Stimulated activated effector memory CD8-positive, alpha-beta T cell treated with anti-CD3 and anti-CD28 coated beads, Interleukin-12 subunit alpha, Interleukin-12 subunit beta, amount 100 ng/mL, for 72 hours (primary cell): ENCODE data around the gene TOGARAM2.
A peak's percentile ranks its signal among the peaks of the same experiment; 100 is the strongest.

Source experiments
- ATAC-seq: fragments of 150-1000 bp; cut with Tn5 transposase; 2 replicates; pipeline ENCODE4 v1.10.0; 2021
- DNase-seq, 2 donors: peaks; one replicate each; pipeline ENCODE4 v3.0.0; 2021 to 2022; ENCODE audit warnings: low spot score in 2 of 2
- H3K27ac Mint-ChIP-seq: one replicate; pipeline ENCODE4 v1.8.0; 2022; ENCODE audit warnings: mild to moderate bottlenecking, mixed read lengths
- H3K36me3 Mint-ChIP-seq: one replicate; pipeline ENCODE4 v1.8.0; 2022; ENCODE audit warnings: mild to moderate bottlenecking, mixed read lengths
- H3K4me1 Mint-ChIP-seq: one replicate; pipeline ENCODE4 v1.8.0; 2022; ENCODE audit warnings: mixed read lengths
- H3K4me3 Mint-ChIP-seq: one replicate; pipeline ENCODE4 v1.8.0; 2022; ENCODE audit warnings: mild to moderate bottlenecking, mixed read lengths
- H3K9me3 Mint-ChIP-seq: one replicate; pipeline ENCODE4 v1.8.0; 2022; ENCODE audit warnings: mixed read lengths

TOGARAM2 gene

DNA sequence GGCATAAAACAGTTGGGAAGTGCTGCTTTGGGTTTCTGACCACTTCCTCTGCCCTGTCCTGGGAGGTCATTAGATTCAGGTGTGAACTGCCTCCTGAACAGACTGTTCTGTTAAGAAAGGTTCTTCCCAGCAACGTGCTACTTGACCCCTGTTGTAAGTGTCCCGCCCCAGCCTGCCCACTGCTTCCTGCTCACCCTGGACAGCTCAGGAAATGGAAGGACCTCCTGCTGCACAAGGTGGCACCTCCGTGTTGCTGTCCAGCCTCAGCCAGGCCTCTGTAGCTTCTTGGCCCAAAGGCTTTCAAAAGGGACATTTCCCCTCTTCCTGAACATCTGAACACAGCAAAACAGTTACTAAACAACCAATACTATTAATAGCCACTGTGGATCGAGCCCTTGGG lies 5.3 kb downstream of the TOGARAM2 start:
- Mint-ChIP-seq H3K4me1 (peaks cover 12% of the 10 kb centered on the region), H3K4me3 (no peak overlapping the region), H3K36me3 (no peaks in the 10 kb centered on the region), H3K9me3 (no peaks in the 10 kb centered on the region), H3K27ac (peak overlapping the region; percentile 48)
- DNase-seq (no peak), ATAC-seq (no peak)

DNA sequence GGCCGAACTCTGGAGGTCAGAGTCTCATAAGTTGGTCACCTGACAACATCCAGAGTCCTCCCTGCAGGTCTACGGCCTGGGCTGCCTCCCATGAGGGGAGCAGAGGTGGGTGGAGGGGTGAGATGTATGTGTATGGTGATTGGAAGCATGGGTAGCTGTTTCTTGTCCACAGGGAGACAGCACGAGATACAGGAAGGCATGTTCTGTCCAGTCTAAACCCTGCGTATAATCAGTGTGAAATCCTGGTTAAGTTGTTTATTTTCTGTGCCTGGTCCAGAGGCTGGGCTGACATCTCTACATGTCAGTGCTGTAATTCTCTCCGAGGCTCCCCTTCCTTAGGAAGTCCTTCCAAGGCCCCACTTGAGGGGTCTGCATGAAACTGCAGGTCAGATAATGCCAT lies 8.9 kb downstream of the TOGARAM2 start:
- no peaks in the 10 kb centered on the region for H3K36me3 Mint-ChIP-seq
- H3K4me1 Mint-ChIP-seq, result peaks cover 12% of the 10 kb centered on the region
- ATAC-seq, result no peak
- H3K27ac Mint-ChIP-seq, result peak overlapping the region; percentile 48
- H3K9me3 Mint-ChIP-seq, result no peaks in the 10 kb centered on the region
- DNase-seq, result no peak
- H3K4me3 Mint-ChIP-seq, result no peak overlapping the region

DNA sequence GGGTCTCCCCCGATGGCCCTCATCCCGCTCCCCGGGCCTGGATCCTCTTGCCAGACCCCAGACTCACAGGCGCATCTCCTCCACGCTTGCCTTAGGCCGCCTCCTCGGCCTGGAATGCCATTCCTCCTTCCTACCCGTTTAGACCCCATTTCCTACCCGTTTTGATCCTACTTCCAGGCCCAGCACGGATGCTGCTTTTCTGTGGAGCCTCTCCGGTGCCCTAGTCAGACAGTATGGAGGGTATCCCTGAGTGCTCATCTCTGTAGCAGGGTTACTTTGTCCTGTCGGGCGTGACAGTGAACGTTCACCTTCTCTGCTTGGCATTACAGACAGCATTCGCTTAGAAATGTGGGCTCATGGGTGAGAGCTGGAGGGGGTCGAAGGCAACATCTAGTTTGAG lies 9.3 kb downstream of the TOGARAM2 start:
- peak overlapping the region; percentile 48 for H3K27ac Mint-ChIP-seq
- H3K4me3 Mint-ChIP-seq, result no peak overlapping the region
- no peaks in the 10 kb centered on the region for H3K36me3 Mint-ChIP-seq
- no peak for DNase-seq
- no peak for ATAC-seq
- peaks cover 12% of the 10 kb centered on the region for H3K4me1 Mint-ChIP-seq
- no peaks in the 10 kb centered on the region for H3K9me3 Mint-ChIP-seq

DNA sequence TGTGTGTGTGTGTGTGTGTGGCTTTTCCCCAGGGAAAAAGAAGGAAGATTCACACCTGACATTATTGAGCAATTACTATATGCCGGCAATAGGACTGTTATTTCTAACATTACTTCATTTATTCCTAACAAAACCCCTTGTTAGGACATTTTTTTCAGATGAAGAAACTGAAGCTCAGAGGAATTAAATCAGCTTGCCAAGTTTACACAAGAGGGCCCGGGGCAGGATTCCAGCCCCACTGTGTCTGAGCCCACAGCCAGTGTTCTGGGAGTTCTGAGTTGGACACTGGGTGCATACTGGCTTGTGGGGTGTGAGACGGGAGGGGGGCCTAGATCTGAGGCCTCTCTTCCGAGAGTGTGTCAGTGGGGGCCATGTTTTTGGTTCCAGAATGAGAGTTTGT lies 9.9 kb downstream of the TOGARAM2 start:
- no peaks in the 10 kb centered on the region for H3K36me3 Mint-ChIP-seq
- no peak for DNase-seq
- no peak for ATAC-seq
- H3K27ac Mint-ChIP-seq, result no peak overlapping the region
- no peaks in the 10 kb centered on the region for H3K9me3 Mint-ChIP-seq
- H3K4me3 Mint-ChIP-seq, result no peak overlapping the region
- peaks cover 16% of the 10 kb centered on the region for H3K4me1 Mint-ChIP-seq

DNA sequence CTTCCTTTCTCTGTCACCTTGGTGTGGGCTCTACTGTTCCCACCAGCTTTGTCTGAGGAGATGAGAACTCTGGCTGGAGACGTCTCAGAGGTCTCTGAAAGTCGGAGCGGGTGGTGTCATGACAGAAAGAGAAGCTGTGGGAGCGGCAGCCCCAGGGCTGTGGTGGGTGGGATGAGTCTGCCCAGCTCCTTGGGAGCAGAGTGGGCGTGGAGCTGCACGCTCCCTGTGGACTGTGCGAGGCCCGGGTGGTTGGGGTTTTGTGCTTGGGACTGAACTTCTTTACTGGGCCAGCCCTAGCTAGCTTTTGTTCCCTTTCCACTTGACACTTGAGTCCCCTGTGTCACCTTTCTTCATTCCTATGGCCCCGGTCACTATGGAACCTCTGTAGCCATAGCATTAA lies 10.4 kb downstream of the TOGARAM2 start:
- no peak overlapping the region for H3K27ac Mint-ChIP-seq
- no peak overlapping the region for H3K4me3 Mint-ChIP-seq
- H3K4me1 Mint-ChIP-seq, result peaks cover 12% of the 10 kb centered on the region
- H3K36me3 Mint-ChIP-seq, result no peaks in the 10 kb centered on the region
- DNase-seq (no peak), ATAC-seq (no peak)
- no peaks in the 10 kb centered on the region for H3K9me3 Mint-ChIP-seq

DNA sequence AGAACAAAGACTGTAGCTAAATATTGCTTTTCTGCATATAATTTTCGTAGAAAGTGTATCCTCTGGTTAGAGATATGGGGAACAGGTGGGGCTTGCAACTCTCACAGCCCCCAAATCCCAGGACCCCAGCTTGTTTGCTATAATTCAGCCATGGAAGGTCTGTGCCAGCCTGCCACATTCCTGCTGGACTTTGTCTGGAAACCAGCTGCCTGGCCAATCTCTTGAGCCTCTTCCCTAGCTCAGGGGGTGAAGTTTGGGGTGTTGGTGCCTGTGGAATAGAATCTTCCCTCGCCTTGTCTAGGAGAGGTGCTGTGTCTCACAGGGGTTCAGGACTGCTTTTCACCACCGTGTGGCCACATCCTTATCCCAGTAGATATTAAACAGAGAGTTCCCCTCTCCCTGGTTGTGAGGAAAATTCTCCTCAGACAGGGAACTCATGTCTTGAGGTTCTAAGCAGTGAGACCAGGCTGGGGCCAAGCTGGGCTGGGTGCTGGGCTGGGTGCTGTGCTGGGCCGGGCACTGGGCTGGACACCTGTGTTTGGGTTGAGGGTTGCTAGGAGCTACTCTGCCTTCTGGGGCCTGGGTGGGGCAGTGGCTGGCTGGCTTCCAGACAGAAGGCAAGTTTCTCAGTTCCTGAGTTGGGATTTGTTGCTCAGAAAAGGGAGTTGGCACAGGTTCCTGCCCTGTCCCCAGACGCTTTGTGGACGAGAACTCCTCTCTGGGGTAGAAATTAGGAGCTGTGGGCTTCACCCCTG lies 12.3 kb downstream of the TOGARAM2 start:
- Mint-ChIP-seq H3K36me3 (no peaks in the 10 kb centered on the region), H3K4me1 (peaks cover 17% of the 10 kb centered on the region)
- no peak for ATAC-seq

DNA sequence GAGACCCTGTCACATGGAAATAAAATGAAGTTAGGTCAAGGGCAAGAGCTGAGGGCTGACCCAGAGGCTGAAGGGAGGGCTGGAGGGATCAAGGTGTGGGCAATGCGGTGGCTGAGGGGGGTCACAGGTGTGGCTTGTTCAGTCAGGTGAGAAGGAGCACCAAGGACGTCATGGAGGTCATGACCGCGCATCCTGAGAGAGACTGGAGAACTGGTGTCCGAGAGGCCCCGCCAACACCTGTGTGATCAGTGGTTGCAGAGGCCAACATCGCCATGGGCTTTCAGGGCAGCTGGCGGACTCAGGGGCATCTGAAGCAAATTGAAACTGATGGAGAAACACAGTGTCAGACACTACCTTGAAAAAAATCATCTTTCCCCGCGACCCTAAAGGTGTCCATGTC lies 13.0 kb downstream of the TOGARAM2 start:
- Mint-ChIP-seq H3K27ac (peak overlapping the region; percentile 54), H3K4me1 (peaks cover 23% of the 10 kb centered on the region), H3K36me3 (no peaks in the 10 kb centered on the region), H3K4me3 (no peak overlapping the region), H3K9me3 (no peaks in the 10 kb centered on the region)
- DNase-seq, result no peak
- no peak for ATAC-seq

More for the DNA sequence above, 12.3 kb downstream of the TOGARAM2 start:
- DNase-seq, result no peak
- Mint-ChIP-seq H3K27ac (peak overlapping the region; percentile 45), H3K4me3 (no peak overlapping the region), H3K9me3 (no peaks in the 10 kb centered on the region)

DNA sequence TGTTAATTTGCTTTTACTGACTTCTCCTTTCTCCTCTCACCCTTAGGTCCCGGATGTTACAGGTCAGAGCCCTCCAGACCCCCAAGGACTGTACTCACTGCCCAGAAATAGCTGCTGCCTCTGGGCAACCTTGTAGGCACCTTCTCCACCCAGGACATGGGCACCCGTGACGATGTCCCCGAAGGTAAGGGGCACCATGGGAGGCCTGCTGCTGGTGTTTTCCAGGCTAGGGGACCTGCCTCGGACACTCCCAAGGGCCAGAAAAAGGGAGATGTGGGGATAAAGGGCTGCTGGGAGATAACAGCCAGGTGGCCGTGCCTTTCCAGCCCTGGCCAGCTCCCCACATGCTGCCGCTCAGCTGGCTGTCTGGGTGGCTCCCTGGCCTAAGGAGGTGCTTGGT lies 13.6 kb downstream of the TOGARAM2 start:
- Mint-ChIP-seq H3K36me3 (no peaks in the 10 kb centered on the region), H3K4me3 (no peak overlapping the region), H3K9me3 (no peaks in the 10 kb centered on the region), H3K4me1 (peaks cover 27% of the 10 kb centered on the region), H3K27ac (peak overlapping the region; percentile 54)
- DNase-seq (no peak), ATAC-seq (no peak)

DNA sequence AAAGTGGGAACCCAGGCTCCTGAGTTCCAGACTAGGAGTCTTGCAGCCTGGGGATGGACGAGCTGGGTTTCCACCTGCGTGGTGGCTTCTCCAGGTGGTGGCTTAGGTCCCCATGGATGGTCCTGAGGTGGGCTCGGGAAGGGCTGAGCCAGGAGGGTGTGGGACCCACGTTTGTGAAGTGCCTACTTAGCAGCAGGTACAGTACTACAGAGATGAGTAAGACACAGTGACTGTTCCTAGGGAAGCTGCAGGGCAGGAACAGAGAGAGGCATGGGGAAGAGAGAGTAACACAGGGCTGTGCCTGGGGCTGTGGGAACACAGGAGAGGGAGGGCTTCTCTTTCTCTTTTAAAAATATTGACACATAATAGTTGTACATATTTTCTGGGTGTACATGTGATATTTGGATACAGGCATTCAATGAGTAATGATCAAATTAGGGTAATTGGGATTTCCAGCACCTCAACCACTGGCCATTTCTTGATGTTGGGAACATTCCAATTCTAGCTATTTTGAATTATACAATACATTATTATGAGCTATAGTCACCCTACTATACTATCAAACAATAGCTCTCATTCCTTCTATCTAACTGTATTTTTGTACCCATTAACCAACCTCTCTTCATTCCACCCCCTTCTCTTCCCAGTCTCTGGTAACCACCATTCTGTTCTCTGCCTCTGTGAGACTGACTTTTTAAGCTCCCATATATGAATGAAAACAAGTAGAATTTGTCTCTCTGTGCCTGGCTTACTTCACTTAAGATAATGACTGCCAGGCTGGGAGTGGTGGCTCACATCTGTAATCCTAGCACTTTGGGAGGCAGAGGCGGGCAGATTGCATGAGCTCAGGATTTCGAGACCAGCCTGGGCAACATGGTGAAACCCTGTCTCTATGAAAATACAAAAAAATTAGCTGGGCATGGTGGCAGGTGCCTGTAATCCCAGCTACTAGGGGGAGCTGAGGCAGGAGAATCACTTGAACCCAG lies 15.0 kb downstream of the TOGARAM2 start:
- ATAC-seq (no peak), DNase-seq (no peak)
- H3K9me3 Mint-ChIP-seq, result no peaks in the 10 kb centered on the region
- H3K4me3 Mint-ChIP-seq, result no peak overlapping the region
- peak overlapping the region; percentile 75 for H3K27ac Mint-ChIP-seq
- no peaks in the 10 kb centered on the region for H3K36me3 Mint-ChIP-seq
- peaks cover 37% of the 10 kb centered on the region for H3K4me1 Mint-ChIP-seq

DNA sequence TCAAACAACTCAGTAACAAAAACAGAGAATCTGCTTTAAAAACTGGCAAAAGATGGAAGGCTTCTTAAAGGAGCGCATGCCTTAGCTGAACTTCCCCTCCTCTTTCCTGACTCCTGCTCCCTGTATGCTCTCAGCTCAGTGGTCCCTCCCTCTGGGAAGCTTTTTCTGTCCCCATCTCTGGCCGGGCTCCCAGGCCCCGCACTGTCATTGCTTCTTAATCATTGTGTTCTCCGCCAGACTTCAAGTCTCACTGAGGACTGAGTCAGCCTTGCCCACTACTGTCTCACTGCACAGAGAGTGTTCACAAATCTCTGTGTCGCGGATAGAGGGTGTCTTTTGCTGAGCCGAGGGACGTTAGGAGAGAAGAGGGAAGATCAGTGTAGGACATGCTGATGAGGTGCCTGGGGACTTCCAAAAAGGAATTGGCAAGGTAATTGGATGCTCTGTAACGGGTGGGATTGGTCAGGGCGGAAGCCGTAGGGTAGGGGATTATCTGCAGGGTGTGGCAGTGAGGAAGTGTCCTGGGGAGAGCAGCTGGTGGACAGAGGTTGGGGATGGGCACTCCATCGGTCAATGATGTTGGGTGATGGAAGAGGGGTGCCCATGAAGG lies 16.2 kb downstream of the TOGARAM2 start:
- Mint-ChIP-seq H3K9me3 (no peaks in the 10 kb centered on the region), H3K4me1 (peaks cover 47% of the 10 kb centered on the region), H3K36me3 (no peaks in the 10 kb centered on the region), H3K27ac (peak overlapping the region; percentile 4), H3K4me3 (no peak overlapping the region)
- DNase-seq, result no peak
- ATAC-seq, result no peak

DNA sequence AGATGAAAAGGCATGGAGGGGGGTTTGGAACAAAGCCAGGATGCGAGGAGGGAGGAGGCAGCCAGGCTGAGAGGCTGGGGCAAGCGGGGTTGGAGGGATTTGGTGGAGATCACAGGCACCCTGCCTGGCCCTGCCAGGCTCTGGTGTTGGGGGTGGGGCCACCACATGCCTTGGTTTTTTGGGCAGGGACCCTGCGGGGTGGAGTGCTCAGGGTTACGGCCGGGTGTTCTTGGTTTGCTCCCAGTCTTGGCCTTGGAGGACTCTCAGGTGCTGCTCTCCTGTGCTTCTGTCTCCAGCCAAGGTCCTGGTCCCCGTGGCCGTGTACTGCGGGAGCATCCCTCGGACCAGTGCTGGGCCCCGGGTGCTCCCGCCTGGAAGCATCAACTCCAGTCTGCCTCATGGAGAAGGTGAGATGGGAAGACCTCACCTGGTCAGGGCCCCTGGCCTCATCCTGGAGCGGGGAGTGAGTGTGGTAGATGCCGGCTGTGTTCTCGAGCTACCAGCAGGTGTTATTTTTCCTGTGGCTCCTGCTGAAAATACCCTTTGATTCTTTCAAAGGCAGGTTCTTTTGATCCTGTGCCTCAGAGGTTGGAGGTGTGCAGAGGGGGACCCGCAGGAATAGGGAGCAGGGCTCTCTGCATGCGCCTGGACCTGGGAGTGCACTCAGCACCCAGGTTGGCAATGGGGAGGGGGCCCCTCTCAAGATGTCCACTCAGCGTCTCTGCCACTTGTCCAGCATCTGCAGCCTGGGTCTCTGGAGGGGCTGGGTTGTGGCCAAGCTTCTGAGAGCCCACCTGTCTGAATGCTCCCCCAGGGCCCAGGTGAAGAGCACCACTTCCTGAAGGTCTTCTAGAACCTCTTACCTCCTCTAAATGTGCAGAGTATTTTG lies 17.0 kb downstream of the TOGARAM2 start:
- Mint-ChIP-seq H3K9me3 (no peaks in the 10 kb centered on the region), H3K4me1 (peaks cover 49% of the 10 kb centered on the region), H3K27ac (peak overlapping the region; percentile 17), H3K36me3 (no peaks in the 10 kb centered on the region), H3K4me3 (no peak overlapping the region)
- ATAC-seq (no peak), DNase-seq (no peak)

DNA sequence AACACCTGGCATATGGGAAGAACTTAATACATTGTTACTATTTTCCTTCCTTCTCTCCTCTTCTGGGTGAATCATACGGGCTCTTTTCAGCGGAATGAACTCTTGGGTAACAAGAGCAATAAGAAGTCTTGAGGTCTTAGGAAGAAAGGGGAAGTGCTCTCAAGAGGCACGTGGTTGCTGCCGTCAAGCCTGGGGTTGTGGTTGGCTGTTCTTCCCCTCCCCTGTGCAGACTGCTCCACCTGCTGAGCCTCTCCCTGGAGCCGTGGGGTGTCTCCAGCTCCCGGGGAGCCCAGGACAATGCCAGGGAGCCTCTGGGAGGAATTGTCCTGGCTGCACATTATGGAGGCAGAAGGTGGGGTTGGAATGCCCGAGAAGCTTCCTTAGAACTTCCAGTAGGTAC lies 19.4 kb downstream of the TOGARAM2 start:
- Mint-ChIP-seq H3K9me3 (no peaks in the 10 kb centered on the region), H3K4me1 (peaks cover 49% of the 10 kb centered on the region), H3K36me3 (no peaks in the 10 kb centered on the region), H3K4me3 (no peak overlapping the region), H3K27ac (peak overlapping the region; percentile 70)
- ATAC-seq (peak; percentile 75), DNase-seq (no peak)

DNA sequence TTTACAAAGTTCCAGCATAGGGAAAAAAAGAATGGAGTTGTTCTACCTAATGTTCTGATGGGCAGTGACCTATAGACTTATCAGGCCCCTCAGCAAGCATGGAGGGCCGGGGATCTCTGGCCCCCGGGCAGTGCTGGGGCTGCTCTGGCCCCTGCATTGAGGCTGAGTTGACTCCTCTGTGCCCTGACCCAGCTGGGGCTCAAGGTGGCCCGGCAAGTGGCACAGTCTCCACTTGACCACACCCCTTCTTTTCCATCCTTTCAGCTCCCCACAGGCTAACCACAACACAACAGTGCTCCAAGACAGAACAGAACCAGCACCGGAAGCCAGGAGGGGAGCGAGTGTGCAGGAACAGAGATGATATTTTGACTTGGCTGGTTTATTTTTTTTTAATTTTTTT lies 19.9 kb downstream of the TOGARAM2 start:
- H3K36me3 Mint-ChIP-seq, result no peaks in the 10 kb centered on the region
- peaks cover 44% of the 10 kb centered on the region for H3K4me1 Mint-ChIP-seq

DNA sequence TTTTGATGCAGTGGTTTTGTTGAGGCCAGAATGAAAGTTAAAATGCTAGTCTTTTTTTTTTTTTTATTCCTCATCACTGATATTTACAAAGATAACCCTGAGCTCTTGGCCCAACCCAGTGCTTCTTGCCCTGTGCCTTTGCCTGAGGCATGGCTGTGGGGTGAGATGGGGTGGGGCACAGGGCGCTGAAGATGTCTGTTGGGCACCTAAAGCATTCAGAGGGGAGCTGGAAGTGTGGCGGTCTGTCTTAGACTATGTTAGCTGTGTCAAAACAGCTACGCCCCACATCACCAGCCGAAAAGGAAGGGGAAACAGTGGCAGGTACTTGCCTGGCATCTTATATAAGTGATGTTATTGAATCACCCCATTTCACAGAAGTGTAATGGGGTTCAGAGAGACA lies 20.7 kb downstream of the TOGARAM2 start:
- H3K36me3 Mint-ChIP-seq, result no peaks in the 10 kb centered on the region
- no peaks in the 10 kb centered on the region for H3K9me3 Mint-ChIP-seq
- DNase-seq, result no peak
- peaks cover 43% of the 10 kb centered on the region for H3K4me1 Mint-ChIP-seq
- H3K27ac Mint-ChIP-seq, result peak overlapping the region; percentile 89
- peak; percentile 45 for ATAC-seq
- H3K4me3 Mint-ChIP-seq, result peak overlapping the region; percentile 16

More for the DNA sequence above, 19.9 kb downstream of the TOGARAM2 start:
- no peak overlapping the region for H3K4me3 Mint-ChIP-seq
- ATAC-seq (no peak), DNase-seq (no peak)
- no peaks in the 10 kb centered on the region for H3K9me3 Mint-ChIP-seq
- H3K27ac Mint-ChIP-seq, result peak overlapping the region; percentile 70

DNA sequence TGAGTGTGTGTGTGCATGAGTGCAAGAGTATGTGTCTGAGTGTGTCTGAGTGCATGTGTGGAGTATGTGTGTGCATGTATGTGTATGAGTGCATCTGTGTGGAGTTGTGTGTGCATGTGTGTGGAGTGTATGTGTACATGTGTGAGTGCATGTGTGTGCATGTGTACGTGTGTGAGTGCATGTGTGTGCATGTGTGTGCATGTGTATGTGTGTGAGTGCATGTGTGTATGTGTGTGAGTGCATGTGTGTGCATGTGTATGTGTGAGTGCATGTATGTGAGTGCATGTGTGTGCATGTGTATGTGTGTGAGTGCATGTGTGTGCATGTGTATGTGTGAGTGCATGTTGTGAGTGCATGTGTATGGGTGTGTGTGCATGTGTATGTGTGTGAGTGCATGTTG lies 23.7 kb downstream of the TOGARAM2 start:
- peaks cover 33% of the 10 kb centered on the region for H3K4me1 Mint-ChIP-seq
- H3K27ac Mint-ChIP-seq, result no peak overlapping the region
- no peak for DNase-seq
- no peaks in the 10 kb centered on the region for H3K36me3 Mint-ChIP-seq
- no peak overlapping the region for H3K4me3 Mint-ChIP-seq
- ATAC-seq, result no peak
- no peaks in the 10 kb centered on the region for H3K9me3 Mint-ChIP-seq
